Prostate gland (tissue), 2 donors: ENCODE data around the gene TMEM229B. TPM values are rescaled to one million over a fixed set of nuclear protein-coding genes. Genes with fewer than 3 reads are reported as not detected.
A peak's percentile ranks its signal among the peaks of the same experiment; 100 is the strongest.

Experiments used
- DNase-seq: peaks from one replicate; pipeline ENCODE4 v3.0.0-alpha.2; 2019; ENCODE audit warnings: low spot score
- H3K27ac ChIP-seq, 2 donors: fragments of 200-600 bp; sonication (generic); 2 replicates each; pipeline ENCODE4 v1.5.1; 2017 to 2019
- H3K27me3 ChIP-seq: fragments of 200-600 bp; sonication (generic); replicated peaks from 2 replicates; pipeline ENCODE4 v1.5.1; 2019; ENCODE audit not compliant: insufficient read depth
- H3K36me3 ChIP-seq, 2 donors: fragments of 200-600 bp; sonication (generic); 1 replicate in 1 of 2; 2 replicates in 1 of 2; pipeline versions ENCODE4 v1.5.1 to v1.8.1; 2017 to 2019
- H3K4me1 ChIP-seq: fragments of 200-600 bp; sonication (generic); replicated peaks from 2 replicates; pipeline ENCODE4 v1.5.1; 2019
- H3K4me3 ChIP-seq, 2 donors: fragments of 200-600 bp; sonication (generic); 2 replicates each; pipeline ENCODE4 v1.5.1; 2017 to 2019
- H3K9me3 ChIP-seq: fragments of 200-600 bp; sonication (generic); 2 replicates; pipeline ENCODE4 v1.5.1; 2017
- POLR2A ChIP-seq: fragments of 450-650 bp; IDR thresholded peaks from one replicate; pipeline ENCODE4 v1.6.1; 2016; ENCODE audit warnings: antibody characterized with exemption, mild to moderate bottlenecking
- POLR2AphosphoS5 ChIP-seq: sonication (generic); formaldehyde crosslinking; IDR thresholded peaks from one replicate; pipeline ENCODE4 v1.6.1; 2017; ENCODE audit warnings: antibody characterized with exemption
- WGBS: methylation state at CpG from one replicate; pipeline ENCODE4 v1.1.5; 2018; 5-methylcytosine and 5-hydroxymethylcytosine counted together
- intact Hi-C: fragments of 100-400 bp; cut with DNase I; formaldehyde crosslinking; loops from one replicate; pipeline ENCODE4 v1.14.2; 2022
- total RNA-seq, 2 donors: library from RNA; depleted of rRNA; stranded (reverse); fragments of >200 nt; gene quantifications; one replicate each; pipeline ENCODE4 v1.1.0, GENCODE V29; 2016
- TF ChIP-seq, protein P1 (sequence below), 4 experiments: fragments of 200-600 bp in 2 of 4; fragments of 450-650 bp in 2 of 4; sonication (generic) in 2 of 4; IDR thresholded peaks; 1 replicate in 3 of 4; 2 replicates in 1 of 4; pipeline ENCODE4 v1.5.1; 2016 to 2019; ENCODE audit warnings: antibody characterized with exemption in 4 of 4, mild to moderate bottlenecking in 2 of 4, moderate library complexity in 2 of 4

Gene TMEM229B
- total RNA-seq, 2 donors from 2014 or later = 5.7 to 85.4 TPM

DNA sequence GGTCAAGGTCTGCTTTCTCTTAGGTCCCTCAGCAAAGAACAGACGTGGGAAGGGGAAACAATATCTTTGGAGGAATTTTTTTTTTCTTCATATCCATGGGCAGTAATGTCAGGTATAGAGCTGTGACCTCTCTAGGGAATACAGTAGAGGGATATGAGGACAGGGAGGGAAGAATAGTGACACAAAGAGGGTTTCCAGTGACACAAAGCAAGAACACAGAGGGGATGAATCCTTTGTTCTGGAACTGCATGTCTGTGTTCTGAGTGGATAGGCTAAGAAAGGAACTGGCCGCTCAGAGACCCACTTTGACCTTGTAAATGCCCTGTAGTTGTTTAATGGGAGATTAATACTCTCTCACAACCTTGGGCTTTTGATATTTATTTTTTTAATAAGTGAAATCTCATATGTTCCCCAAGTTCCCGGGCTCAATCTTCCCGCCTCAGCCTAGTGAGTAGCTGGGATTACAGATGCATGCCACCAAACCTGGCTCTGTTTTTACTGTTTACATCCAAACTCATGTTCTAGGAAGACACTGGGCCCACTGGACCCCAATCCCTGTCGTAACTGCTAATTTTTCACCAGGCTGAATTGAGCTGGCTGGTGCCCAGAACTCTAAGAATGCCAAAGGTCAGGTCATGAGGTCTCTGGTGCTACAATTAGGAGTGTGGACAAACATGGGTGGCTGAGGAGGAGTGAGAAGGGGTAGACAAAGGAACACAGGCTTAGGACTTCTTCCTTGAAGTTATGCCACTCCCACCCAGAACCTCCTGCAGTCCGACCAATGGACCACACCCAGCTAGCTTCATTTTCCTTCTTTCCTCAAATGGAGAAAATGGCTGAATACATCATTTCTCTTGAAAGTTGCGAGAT is 35.5 kb upstream of the TMEM229B start:
- Histone ChIP-seq H3K36me3 (no peaks in the 10 kb centered on the region), H3K27me3 (no peaks in the 10 kb centered on the region), H3K9me3 (no peaks in the 10 kb centered on the region), H3K4me3 (no peak overlapping the region), H3K27ac (no peak overlapping the region), H3K4me1 (no peaks in the 10 kb centered on the region)
- DNase-seq = no peak
- TF ChIP-seq POLR2A (no peak), POLR2AphosphoS5 (no peak)
- TF ChIP-seq, protein P1, sequence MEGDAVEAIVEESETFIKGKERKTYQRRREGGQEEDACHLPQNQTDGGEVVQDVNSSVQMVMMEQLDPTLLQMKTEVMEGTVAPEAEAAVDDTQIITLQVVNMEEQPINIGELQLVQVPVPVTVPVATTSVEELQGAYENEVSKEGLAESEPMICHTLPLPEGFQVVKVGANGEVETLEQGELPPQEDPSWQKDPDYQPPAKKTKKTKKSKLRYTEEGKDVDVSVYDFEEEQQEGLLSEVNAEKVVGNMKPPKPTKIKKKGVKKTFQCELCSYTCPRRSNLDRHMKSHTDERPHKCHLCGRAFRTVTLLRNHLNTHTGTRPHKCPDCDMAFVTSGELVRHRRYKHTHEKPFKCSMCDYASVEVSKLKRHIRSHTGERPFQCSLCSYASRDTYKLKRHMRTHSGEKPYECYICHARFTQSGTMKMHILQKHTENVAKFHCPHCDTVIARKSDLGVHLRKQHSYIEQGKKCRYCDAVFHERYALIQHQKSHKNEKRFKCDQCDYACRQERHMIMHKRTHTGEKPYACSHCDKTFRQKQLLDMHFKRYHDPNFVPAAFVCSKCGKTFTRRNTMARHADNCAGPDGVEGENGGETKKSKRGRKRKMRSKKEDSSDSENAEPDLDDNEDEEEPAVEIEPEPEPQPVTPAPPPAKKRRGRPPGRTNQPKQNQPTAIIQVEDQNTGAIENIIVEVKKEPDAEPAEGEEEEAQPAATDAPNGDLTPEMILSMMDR (IDR thresholded peaks at IDR 0.05) = no peak
- 73% methylated on average over 7 of the region's 7 CpGs for WGBS
- intact Hi-C loops = no loop called here

DNA sequence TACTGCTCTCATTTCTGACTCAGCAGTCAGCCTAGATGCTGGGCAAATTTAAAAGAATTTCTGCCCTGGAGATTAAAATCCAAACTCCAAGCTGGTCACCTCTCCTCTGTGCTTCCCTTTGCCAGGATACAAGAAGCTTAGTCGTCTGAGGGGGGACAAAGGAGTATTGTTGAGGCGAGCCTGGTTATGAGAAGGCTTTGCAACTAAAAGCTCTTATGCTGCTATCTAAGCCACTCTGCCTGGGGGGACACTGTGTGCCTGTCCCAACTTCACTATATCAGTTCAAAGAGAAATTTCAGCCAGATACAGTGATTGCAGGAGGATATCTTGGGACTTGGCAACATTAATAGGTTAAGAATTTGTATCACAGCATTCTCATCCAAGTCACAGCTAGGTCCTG is 33.7 kb upstream of the TMEM229B start:
- TF ChIP-seq, protein P1 (IDR thresholded peaks at IDR 0.05) = no peak
- TF ChIP-seq POLR2A = no peak
- no peak for TF ChIP-seq POLR2AphosphoS5
- Histone ChIP-seq H3K27ac (no peak overlapping the region), H3K9me3 (no peaks in the 10 kb centered on the region), H3K4me3 (no peak overlapping the region), H3K36me3 (no peaks in the 10 kb centered on the region), H3K4me1 (no peaks in the 10 kb centered on the region), H3K27me3 (no peaks in the 10 kb centered on the region)
- DNase-seq = no peak
- intact Hi-C loops = no loop called here
- WGBS = 26% methylated on average over 2 of the region's 2 CpGs

DNA sequence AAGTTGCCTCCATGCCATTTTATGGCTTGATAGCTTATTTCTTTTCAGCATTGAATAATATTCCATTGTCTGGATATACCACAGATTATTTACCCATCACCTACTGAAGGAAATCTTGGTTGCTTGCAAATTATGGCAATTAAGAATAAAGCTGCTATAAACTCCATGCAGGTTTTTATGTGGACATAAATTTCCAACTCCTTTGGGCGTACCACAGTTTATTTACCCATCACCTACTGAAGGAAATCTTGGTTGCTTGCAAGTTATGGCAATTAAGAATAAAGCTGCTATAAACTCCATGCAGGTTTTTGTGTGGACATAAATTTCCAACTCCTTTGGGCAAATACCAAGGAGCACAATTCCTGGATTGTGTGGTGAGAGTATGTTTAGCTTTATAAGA is 32.0 kb upstream of the TMEM229B start:
- intact Hi-C loops = no loop called here
- Histone ChIP-seq H3K4me1 (no peaks in the 10 kb centered on the region), H3K27ac (no peak overlapping the region), H3K36me3 (no peaks in the 10 kb centered on the region), H3K27me3 (no peaks in the 10 kb centered on the region), H3K9me3 (no peaks in the 10 kb centered on the region), H3K4me3 (no peak overlapping the region)
- TF ChIP-seq, protein P1 (IDR thresholded peaks at IDR 0.05) = no peak
- TF ChIP-seq POLR2A (no peak), POLR2AphosphoS5 (no peak)
- 63% methylated on average over 1 of the region's 1 CpG for WGBS
- DNase-seq = no peak

DNA sequence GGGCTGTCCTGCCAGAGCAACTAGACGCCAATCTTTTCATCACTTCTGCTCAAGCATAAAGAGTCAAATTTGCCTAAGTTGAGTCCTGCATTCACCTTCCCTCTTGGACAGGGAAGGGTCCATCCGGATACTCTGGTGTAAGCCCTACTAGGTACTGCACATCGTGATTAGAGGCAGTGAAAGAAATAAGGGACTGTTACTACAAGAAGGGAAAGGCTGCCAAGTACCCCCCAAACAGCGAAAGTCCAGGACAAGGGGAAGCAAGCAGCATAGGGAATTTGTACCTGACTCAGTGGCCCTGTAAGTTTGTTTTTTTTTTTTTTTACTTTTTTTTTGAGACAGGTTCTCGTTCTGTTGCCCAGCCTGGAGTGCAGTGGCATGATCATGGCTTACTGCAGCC is 30.9 kb upstream of the TMEM229B start:
- Histone ChIP-seq H3K4me1 (no peaks in the 10 kb centered on the region), H3K4me3 (no peak overlapping the region), H3K27ac (no peak overlapping the region), H3K9me3 (no peaks in the 10 kb centered on the region), H3K27me3 (no peaks in the 10 kb centered on the region), H3K36me3 (no peaks in the 10 kb centered on the region)
- WGBS = 95% methylated on average over 5 of the region's 5 CpGs
- intact Hi-C loops = no loop called here
- TF ChIP-seq POLR2A (no peak), POLR2AphosphoS5 (no peak)
- TF ChIP-seq, protein P1 (IDR thresholded peaks at IDR 0.05) = no peak
- no peak for DNase-seq

DNA sequence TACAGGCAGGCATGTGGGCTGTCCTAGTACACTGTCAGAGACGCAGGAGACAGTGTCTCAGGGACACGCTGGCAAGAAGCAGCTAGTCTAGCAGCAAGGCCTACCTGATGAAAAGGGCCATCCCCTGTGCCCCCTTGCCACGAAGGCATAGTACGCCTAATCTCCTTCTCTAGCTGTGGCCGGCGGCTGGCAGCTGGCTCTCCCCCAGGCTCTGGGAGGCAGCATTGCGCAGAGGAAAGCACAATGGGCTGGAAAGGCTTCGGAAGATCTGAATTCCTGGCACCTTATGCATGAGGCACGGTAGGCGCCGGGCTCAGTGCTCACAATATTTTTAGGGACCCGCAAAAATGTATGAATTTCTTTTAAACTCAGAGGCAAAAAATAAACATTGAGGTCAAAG is 28.6 kb upstream of the TMEM229B start:
- Histone ChIP-seq H3K27ac (no peak overlapping the region), H3K4me1 (no peaks in the 10 kb centered on the region), H3K36me3 (no peaks in the 10 kb centered on the region), H3K4me3 (no peak overlapping the region), H3K27me3 (no peaks in the 10 kb centered on the region), H3K9me3 (no peaks in the 10 kb centered on the region)
- WGBS = 31% methylated on average over 12 of the region's 12 CpGs
- DNase-seq = peak; percentile 52
- intact Hi-C loops = no loop called here
- TF ChIP-seq POLR2A (no peak), POLR2AphosphoS5 (no peak)
- TF ChIP-seq, protein P1 (IDR thresholded peaks at IDR 0.05) = peak in 1 of 4 experiments; percentile 5
